GM21360 (cell line): ENCODE measurements around the gene DGKE.

Experiments
- ATAC-seq: cut with Tn5 transposase; IDR thresholded peaks from one replicate; pipeline ENCODE4 v1.9.1; 2021; ENCODE audit warnings: mild to moderate bottlenecking, moderate library complexity; ENCODE audit not compliant: unreplicated experiment

The DGKE gene

GRCh38 chr17:56845934-56846333, 12.0 kb downstream of the DGKE start:
- ATAC-seq, result no peak

GRCh38 chr17:56847106-56847505, 13.2 kb downstream of the DGKE start:
- ATAC-seq, result no peak

- no peak for ATAC-seq
These were observed 15.2 kb downstream of the DGKE start for GRCh38 chr17:56849131-56849530.

- no peak for ATAC-seq
These were observed 16.6 kb downstream of the DGKE start for GRCh38 chr17:56850591-56850990.

- no peak for ATAC-seq
These were observed 17.1 kb downstream of the DGKE start for GRCh38 chr17:56851008-56851407.

- no peak for ATAC-seq
These were observed 27.9 kb downstream of the DGKE start for GRCh38 chr17:56861899-56862298.

GRCh38 chr17:56863974-56864373, 30.0 kb downstream of the DGKE start:
- no peak for ATAC-seq

- no peak for ATAC-seq
These were observed 32.1 kb downstream of the DGKE start for GRCh38 chr17:56866076-56866475.

GRCh38 chr17:56866496-56866895, 32.5 kb downstream of the DGKE start:
- no peak for ATAC-seq

GRCh38 chr17:56867948-56868376, 34.0 kb downstream of the DGKE start:
- ATAC-seq, result no peak

- ATAC-seq, result no peak
These were observed 34.8 kb downstream of the DGKE start for GRCh38 chr17:56868716-56869115.

GRCh38 chr17:56870081-56870651, 36.2 kb downstream of the DGKE start:
- peak; percentile 55 for ATAC-seq

GRCh38 chr17:56876766-56877179, 42.8 kb downstream of the DGKE start:
- ATAC-seq, result no peak

- no peak for ATAC-seq
These were observed 45.3 kb downstream of the DGKE start for GRCh38 chr17:56879280-56879679.

- ATAC-seq, result no peak
These were observed 46.2 kb downstream of the DGKE start for GRCh38 chr17:56880133-56880532.

GRCh38 chr17:56880571-56880970, 46.6 kb downstream of the DGKE start:
- ATAC-seq, result no peak

- ATAC-seq, result no peak
These were observed 47.8 kb downstream of the DGKE start for GRCh38 chr17:56881685-56882295.

- ATAC-seq, result no peak
These were observed 49.7 kb downstream of the DGKE start for GRCh38 chr17:56883616-56884015.

GRCh38 chr17:56884483-56885311, 50.7 kb downstream of the DGKE start:
- no peak for ATAC-seq

GRCh38 chr17:56885312-56885657, 51.3 kb downstream of the DGKE start:
- ATAC-seq, result no peak

- ATAC-seq, result no peak
These were observed 52.4 kb downstream of the DGKE start for GRCh38 chr17:56886288-56886731.

- ATAC-seq, result no peak
These were observed 53.2 kb downstream of the DGKE start for GRCh38 chr17:56887105-56887504.
